Neural progenitor cell (in vitro differentiated cells): ENCODE results near the gene MAPKAPK3. TPM values are rescaled to one million over a fixed set of nuclear protein-coding genes. Genes with fewer than 3 reads are reported as not detected.

Experiments used
- DNase-seq: peaks from one replicate; pipeline ENCODE4 v3.0.0-alpha.2; 2016; ENCODE audit warnings: low spot score
- H2AFZ ChIP-seq: fragments of 200-600 bp; sonication (generic); replicated peaks from 2 replicates; pipeline ENCODE4 v1.6.1; 2016; ENCODE audit warnings: antibody characterized with exemption
- H3F3A ChIP-seq: fragments of 200-600 bp; sonication (generic); 2 replicates; pipeline ENCODE4 v1.6.1; 2016; ENCODE audit warnings: antibody characterized with exemption, low read depth
- H3K27ac ChIP-seq: fragments of 200-600 bp; sonication (generic); 2 replicates; pipeline ENCODE4 v1.5.1; 2016; ENCODE audit warnings: mild to moderate bottlenecking
- H3K27me3 ChIP-seq: fragments of 200-600 bp; sonication (generic); 2 replicates; pipeline ENCODE4 v1.6.1; 2016; ENCODE audit warnings: mild to moderate bottlenecking, moderate library complexity
- H3K36me3 ChIP-seq: fragments of 200-600 bp; sonication (generic); 2 replicates; pipeline ENCODE4 v1.5.1; 2016
- H3K4me1 ChIP-seq: fragments of 200-600 bp; sonication (generic); 2 replicates; pipeline ENCODE4 v1.6.1; 2016; ENCODE audit warnings: mixed run types
- H3K4me2 ChIP-seq: fragments of 200-600 bp; sonication (generic); 2 replicates; pipeline ENCODE4 v1.6.1; 2016
- H3K4me3 ChIP-seq: fragments of 200-600 bp; sonication (generic); 2 replicates; pipeline ENCODE4 v1.5.1; 2016
- H3K79me2 ChIP-seq: fragments of 200-600 bp; sonication (generic); 2 replicates; pipeline ENCODE4 v1.6.1; 2016; ENCODE audit warnings: low read depth
- H3K9ac ChIP-seq: fragments of 200-600 bp; sonication (generic); 2 replicates; pipeline ENCODE4 v1.6.1; 2016
- H3K9me3 ChIP-seq: fragments of 200-600 bp; sonication (generic); 2 replicates; pipeline ENCODE4 v1.5.1; 2016; ENCODE audit warnings: low read depth
- H4K20me1 ChIP-seq: fragments of 200-600 bp; sonication (generic); 2 replicates; pipeline ENCODE4 v1.6.1; 2016; ENCODE audit warnings: low read depth
- H3K27ac Mint-ChIP-seq: 3 replicates; pipeline ENCODE4 v1.8.0; 2021; ENCODE audit warnings: mixed read lengths
- H3K27me3 Mint-ChIP-seq: 2 replicates; pipeline ENCODE4 v1.8.0; 2022; ENCODE audit warnings: low read depth, mild to moderate bottlenecking, inconsistent platforms, moderate library complexity, mixed read lengths; ENCODE audit not compliant: insufficient read depth
- H3K36me3 Mint-ChIP-seq: 3 replicates; pipeline ENCODE4 v1.8.0; 2021; ENCODE audit warnings: mixed read lengths
- H3K4me1 Mint-ChIP-seq: 3 replicates; pipeline ENCODE4 v1.8.0; 2021; ENCODE audit warnings: mixed read lengths
- H3K4me3 Mint-ChIP-seq: 3 replicates; pipeline ENCODE4 v1.8.0; 2021; ENCODE audit warnings: mild to moderate bottlenecking, moderate library complexity, mixed read lengths
- H3K9me3 Mint-ChIP-seq: 3 replicates; pipeline ENCODE4 v1.8.0; 2020; ENCODE audit warnings: mixed read lengths
- CTCF ChIP-seq: fragments of 200-600 bp; sonication (generic); IDR thresholded peaks from 2 replicates; pipeline ENCODE4 v1.5.1; 2017; ENCODE audit warnings: antibody characterized with exemption, mild to moderate bottlenecking
- EZH2 ChIP-seq: fragments of 200-600 bp; sonication (generic); IDR thresholded peaks from 2 replicates; pipeline ENCODE4 v1.6.1; 2017; ENCODE audit warnings: antibody characterized with exemption, mild to moderate bottlenecking, moderate library complexity
- EZH2phosphoT487 ChIP-seq: fragments of 200-600 bp; sonication (generic); IDR thresholded peaks from 2 replicates; pipeline ENCODE4 v1.6.1; 2017; ENCODE audit warnings: antibody characterized with exemption
- total RNA-seq: library from RNA; depleted of rRNA; stranded (reverse); fragments of >200 nt; gene quantifications from 2 replicates; pipeline ENCODE4 v1.2.3, GENCODE V29; 2015; ENCODE audit warnings: low replicate concordance

MAPKAPK3 gene
- total RNA-seq, 1 donor from 2014 or later = 47.7 TPM

GRCh38 chr3:50622881-50623280, 5.9 kb downstream of the MAPKAPK3 start:
- Mint-ChIP-seq H3K27ac (peak overlapping the region; percentile 51), H3K9me3 (no peaks in the 10 kb centered on the region), H3K4me1 (peaks cover 52% of the 10 kb centered on the region), H3K36me3 (peaks cover 13% of the 10 kb centered on the region), H3K4me3 (no peak overlapping the region), H3K27me3 (peaks cover 11% of the 10 kb centered on the region)
- no peak for DNase-seq
- H4K20me1 ChIP-seq = peaks cover 18% of the 10 kb centered on the region
- H3F3A ChIP-seq = peaks cover 30% of the 10 kb centered on the region
- peaks cover 47% of the 10 kb centered on the region for H3K79me2 ChIP-seq
- H3K4me1 ChIP-seq = peaks cover 41% of the 10 kb centered on the region
- H3K9ac ChIP-seq = no peak overlapping the region
- no peaks in the 10 kb centered on the region for H3K9me3 ChIP-seq
- H3K36me3 ChIP-seq = no peaks in the 10 kb centered on the region
- no peak overlapping the region for H3K27ac ChIP-seq
- no peak overlapping the region for H2AFZ ChIP-seq
- H3K4me2 ChIP-seq = no peak overlapping the region
- no peak overlapping the region for H3K4me3 ChIP-seq
- H3K27me3 ChIP-seq = no peaks in the 10 kb centered on the region
- TF ChIP-seq CTCF (no peak), EZH2phosphoT487 (no peak), EZH2 (no peak)

DNA sequence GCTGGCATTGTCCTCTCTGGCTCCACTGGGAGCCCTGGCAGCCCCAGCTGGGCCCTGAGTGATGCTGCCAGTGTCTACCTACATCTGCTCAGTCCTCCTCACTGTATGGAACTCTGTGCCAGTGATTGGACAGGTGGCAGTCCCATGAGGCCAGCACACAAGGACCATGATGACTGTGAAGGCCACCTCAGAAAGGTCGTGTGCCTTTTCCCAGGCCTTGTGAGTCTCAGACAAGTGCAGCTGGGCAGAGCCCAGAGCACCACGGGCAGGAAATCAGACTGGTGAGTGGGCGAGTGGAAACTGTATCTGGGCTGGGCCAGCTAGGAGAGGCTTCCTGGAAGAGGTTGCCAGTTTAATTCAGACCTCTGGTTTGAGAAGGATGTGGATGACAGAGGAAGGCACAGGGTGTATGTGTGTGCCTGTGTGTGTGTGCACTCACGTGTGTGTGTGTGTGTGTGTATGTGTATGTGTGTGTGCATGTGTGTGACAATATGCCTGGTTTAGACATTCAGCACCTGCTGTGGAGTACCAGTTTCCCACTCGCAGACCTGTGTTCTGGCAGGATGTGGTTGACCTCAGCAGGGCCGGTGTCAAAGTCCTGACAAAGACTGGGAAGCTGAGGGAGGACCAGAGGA, 7.0 kb downstream of the MAPKAPK3 start:
- no peak for DNase-seq
- H3K27me3 Mint-ChIP-seq = peaks cover 3% of the 10 kb centered on the region
- no peaks in the 10 kb centered on the region for H3K36me3 ChIP-seq
- H3K27ac Mint-ChIP-seq = peak overlapping the region; percentile 87
- H2AFZ ChIP-seq = no peak overlapping the region
- H3K4me1 ChIP-seq = peaks cover 43% of the 10 kb centered on the region
- H3K9me3 Mint-ChIP-seq = no peaks in the 10 kb centered on the region
- peaks cover 49% of the 10 kb centered on the region for H3K79me2 ChIP-seq
- H3K27ac ChIP-seq = no peak overlapping the region
- no peak overlapping the region for H3K4me2 ChIP-seq
- H4K20me1 ChIP-seq = peaks cover 22% of the 10 kb centered on the region
- peak overlapping the region; percentile 66 for H3K4me3 Mint-ChIP-seq
- no peaks in the 10 kb centered on the region for H3K27me3 ChIP-seq
- H3K36me3 Mint-ChIP-seq = peaks cover 13% of the 10 kb centered on the region
- peaks cover 30% of the 10 kb centered on the region for H3F3A ChIP-seq
- no peak for TF ChIP-seq EZH2phosphoT487
- TF ChIP-seq CTCF = no peak
- TF ChIP-seq EZH2 = no peak
- no peaks in the 10 kb centered on the region for H3K9me3 ChIP-seq
- H3K4me3 ChIP-seq = no peak overlapping the region
- H3K9ac ChIP-seq = no peak overlapping the region
- H3K4me1 Mint-ChIP-seq = peaks cover 47% of the 10 kb centered on the region

- no peaks in the 10 kb centered on the region for H3K9me3 Mint-ChIP-seq
- no peak overlapping the region for H3K4me3 ChIP-seq
- no peaks in the 10 kb centered on the region for H3K9me3 ChIP-seq
- no peaks in the 10 kb centered on the region for H3K27me3 ChIP-seq
- H3F3A ChIP-seq = peaks cover 30% of the 10 kb centered on the region
- peaks cover 43% of the 10 kb centered on the region for H3K4me1 ChIP-seq
- no peak overlapping the region for H2AFZ ChIP-seq
- peak overlapping the region; percentile 80 for H3K4me2 ChIP-seq
- no peak overlapping the region for H3K9ac ChIP-seq
- H4K20me1 ChIP-seq = peaks cover 22% of the 10 kb centered on the region
- H3K79me2 ChIP-seq = peaks cover 50% of the 10 kb centered on the region
- H3K36me3 ChIP-seq = no peaks in the 10 kb centered on the region
- H3K27ac ChIP-seq = peak overlapping the region; percentile 99
- H3K4me3 Mint-ChIP-seq = peak overlapping the region; percentile 50
- TF ChIP-seq EZH2phosphoT487 (no peak), CTCF (no peak), EZH2 (no peak)
- peaks cover 13% of the 10 kb centered on the region for H3K36me3 Mint-ChIP-seq
- peaks cover 4% of the 10 kb centered on the region for H3K27me3 Mint-ChIP-seq
- H3K27ac Mint-ChIP-seq = peak overlapping the region; percentile 92
- DNase-seq = no peak
- H3K4me1 Mint-ChIP-seq = peaks cover 44% of the 10 kb centered on the region
Observed at GRCh38 chr3:50624634-50625033, 7.7 kb downstream of the MAPKAPK3 start.
